NOMO-1 (cell line): Measurements from ENCODE around the gene SNX8.
A peak's percentile ranks its signal among the peaks of the same experiment; 100 is the strongest.
"Not testable (repeated sequence)": the region's sequence is repeated elsewhere in the genome, so short reads cannot be mapped to it uniquely, and the experiment has no call there.

Experiments
- DNase-seq, 2 experiments: peaks; one replicate each; lab custom pipeline; 2025; ENCODE audit not compliant: unreplicated experiment in 2 of 2; lab: John Stamatoyannopoulos, UW

SNX8 gene

GRCh38 chr7:2314209-2314955, at the start of gene SNX8:
TSS of gene SNX8 (minus strand) at chr7:2314441. CDS start at chr7:2314421, 20 bp downstream.
- peak; percentile 77 to 80 for DNase-seq

- DNase-seq: no peak
Measured at GRCh38 chr7:2362385-2363088, 48.3 kb upstream of the SNX8 start.

DNA sequence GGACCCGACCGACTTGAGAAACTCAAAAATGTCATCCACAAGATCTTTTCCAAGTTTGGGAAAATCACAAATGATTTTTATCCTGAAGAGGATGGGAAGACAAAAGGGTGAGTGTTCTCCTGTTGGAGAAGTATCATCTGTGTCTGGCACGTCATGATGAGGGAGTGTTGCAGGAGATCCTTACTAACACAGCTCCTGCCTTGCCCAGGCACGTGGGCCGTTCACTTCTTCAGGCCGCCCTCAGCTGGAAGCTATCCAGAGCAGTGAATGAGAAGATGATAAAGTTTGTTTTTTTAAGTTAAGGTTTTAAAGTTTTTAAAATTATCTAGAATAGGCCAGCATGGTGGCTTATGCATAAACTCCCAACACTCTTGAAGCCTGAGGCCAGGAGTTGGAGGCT, 46.6 kb upstream of the SNX8 start:
- no peak for DNase-seq

DNA sequence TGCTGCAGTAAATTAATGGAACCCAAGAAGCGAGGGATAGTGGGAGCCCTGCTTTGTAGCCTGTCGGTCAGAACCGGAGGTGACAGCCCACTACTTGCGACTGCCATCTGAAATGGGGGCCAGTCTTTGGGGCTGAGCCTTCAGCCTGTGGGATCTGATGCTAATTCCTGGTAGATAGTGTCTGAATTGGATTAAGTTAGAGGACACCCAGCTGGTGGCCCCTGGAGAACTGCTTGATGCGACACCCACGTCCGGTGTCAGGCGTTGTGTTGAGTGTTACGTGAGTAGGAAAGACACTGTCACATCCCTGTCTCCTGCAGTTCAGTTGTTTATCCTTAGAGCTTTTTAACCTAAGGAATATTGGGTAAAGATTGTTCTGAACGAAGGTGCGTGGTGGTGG, 45.4 kb upstream of the SNX8 start:
- DNase-seq: no peak

GRCh38 chr7:2358968-2359527, 44.8 kb upstream of the SNX8 start:
- no peak for DNase-seq

GRCh38 chr7:2357571-2357970, 43.3 kb upstream of the SNX8 start:
- DNase-seq: no peak

- no peak for DNase-seq
Measured at GRCh38 chr7:2357165-2357564, 42.9 kb upstream of the SNX8 start.

DNA sequence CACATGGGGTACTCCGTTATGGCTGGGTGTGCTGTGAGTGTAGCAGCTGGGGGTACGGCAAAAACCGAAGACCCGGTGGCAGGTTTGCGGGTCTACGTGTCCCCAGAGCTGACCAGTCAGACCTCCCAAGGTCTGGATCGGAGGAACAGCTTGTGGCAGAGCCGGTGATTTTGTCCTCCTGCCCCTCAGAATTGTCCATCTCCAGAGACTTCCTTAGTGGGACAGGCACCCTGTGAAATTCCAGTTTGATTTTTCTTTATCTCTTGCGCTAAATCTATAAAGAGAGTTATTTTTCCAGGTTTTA, 41.4 kb upstream of the SNX8 start:
- no peak for DNase-seq

- DNase-seq: no peak
Measured at GRCh38 chr7:2354939-2355704, 40.9 kb upstream of the SNX8 start.

DNA sequence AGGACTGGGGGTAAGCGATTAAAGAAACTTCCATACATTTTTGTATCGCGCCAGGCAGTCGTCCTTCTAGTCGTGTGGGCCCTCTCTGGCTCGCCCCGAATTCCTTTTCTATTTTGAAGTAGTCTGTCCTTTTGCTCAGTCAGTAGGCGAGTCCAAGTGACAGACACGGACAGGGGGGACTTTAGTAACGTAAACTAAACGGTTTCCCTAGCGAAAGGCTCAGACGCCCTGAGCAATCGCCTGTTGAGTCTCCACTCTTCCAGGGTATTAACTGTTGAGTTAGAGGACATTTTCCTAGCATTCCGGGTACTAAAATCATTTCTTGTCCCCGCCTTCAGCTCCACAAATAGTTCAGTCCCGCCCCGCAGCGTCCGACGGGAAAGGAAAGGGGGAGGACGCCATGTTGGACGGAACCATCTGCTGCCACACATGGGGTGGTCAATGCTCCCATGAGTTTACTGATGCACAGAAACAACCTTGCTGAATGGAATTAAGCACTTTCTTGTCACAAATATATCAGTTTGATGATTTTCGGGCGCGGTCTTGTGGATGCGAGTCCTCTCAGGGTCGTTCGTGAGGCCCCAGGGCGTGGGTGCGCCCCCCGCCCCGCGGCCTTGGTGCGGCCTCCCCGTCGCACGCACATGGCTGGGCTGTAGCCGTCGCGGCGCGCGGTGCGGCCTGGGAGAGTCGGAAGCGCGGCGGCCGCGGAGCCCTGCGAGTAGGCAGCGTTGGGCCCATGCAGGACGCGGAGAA, 40.1 kb upstream of the SNX8 start, which contains the start of gene EIF3B:
TSS of gene EIF3B (plus strand) at position 642 of the 753 bp plus-strand sequence. CDS start at position 737, 95 bp downstream.
- DNase-seq: peak; percentile 78 to 90

GRCh38 chr7:2353936-2354185, 39.6 kb upstream of the SNX8 start:
- peak; percentile 76 to 80 for DNase-seq

DNA sequence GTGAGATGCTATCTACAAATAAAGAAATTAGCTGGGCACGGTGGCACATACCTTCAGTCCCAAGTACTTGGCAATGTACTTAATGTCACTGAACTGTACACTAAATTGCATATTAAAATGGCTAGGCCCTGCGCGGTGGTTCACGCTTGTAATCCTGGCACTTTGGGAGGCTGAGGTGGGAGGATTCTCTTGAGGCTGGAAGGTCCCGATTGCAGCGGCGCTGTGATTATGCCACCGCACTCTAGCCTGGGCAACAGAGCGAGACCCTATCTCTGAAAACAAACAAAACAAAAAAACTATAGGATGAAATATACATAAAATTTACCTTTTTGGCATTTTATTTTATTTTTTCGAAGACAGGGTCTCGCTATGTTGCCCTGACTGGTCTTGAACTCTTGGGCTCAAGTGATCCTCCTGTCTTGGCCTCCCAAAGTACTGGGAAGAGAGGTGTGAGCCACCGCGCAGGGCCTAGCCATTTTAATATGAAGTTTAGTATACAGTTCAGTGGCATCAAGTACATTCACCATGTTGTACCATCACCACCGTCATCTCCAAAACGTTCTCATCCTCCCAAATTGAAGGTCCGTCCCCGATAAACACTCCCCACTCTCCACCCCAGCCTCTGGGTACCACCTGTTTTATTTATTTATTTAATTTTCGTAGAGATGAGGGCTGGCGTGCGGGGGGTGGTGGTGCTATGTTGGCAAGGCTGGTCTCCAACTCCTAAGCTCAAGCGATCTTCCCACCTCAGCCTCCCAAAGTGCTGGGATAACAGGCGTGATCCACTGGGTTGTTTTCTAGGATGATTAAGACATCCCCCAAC, 39.1 kb upstream of the SNX8 start:
- no peak for DNase-seq

GRCh38 chr7:2350861-2351260, 36.6 kb upstream of the SNX8 start:
- DNase-seq: no peak

GRCh38 chr7:2350055-2350454, 35.8 kb upstream of the SNX8 start:
- no peak for DNase-seq

DNA sequence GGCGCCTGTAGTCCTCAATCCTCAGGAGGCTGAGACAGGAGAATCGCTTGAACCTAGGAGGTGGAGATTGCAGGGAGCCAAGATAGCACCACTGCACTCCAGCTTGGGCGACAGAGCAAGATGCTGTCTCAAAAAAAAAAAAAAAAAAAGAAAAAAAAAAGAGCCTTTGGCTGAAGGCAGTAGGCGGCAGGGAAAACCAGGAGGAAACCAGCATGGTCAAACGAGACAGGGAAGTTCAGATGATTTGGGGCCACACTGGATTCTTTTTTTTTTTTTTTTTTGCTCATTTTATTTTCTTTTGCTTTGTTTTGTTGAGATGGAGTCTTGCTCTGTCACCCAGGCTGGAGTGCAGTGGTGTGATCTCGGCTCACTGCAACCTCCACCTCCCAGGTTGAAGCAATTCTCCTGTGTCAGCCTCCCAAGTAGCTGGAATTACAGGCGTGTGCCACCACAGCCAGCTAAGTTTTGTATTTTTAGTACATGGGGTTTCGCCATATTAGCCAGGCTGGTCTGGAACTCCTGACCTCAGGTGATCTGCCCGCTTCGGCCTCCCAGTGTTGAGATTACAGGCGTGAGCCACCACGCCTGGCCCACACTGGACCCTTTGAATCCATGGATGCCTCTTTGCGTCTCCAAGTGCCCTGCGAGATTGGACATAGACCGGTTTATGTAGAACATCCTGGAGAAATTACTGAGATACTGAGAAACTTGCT, 33.3 kb upstream of the SNX8 start:
- not testable (repeated sequence) for DNase-seq

DNA sequence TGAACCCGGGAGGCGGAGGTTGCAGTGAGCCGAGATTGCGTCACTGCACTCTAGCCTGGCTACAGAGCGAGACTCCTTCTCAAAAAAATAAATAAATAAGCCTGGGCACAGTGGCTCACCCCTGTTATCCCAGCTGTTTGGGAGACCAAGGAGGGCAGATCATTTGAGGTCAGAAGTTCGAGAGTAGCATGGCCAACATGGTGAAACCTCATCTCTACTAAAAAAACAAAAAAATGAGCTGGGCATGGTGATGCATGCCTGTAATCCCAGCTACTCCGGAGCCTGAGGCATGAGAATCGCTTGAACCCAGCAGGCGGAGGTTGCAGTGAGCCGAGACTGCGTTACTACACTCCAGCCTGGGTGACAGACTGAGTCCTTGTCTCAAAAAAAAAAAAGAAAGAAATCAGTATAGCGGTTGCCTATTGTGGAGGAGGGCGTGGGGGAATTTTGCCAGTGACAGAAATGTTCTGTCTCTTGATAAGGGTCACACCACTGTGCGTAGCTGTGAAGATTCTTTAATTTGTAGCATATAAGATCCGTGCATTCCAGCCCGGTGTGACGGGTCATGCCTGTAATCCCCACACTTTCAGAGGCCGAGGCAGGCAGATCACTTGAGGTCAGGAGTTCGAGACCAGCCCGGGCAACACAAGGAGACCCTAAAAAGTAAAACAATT, 22.5 kb upstream of the SNX8 start:
- DNase-seq: no peak

DNA sequence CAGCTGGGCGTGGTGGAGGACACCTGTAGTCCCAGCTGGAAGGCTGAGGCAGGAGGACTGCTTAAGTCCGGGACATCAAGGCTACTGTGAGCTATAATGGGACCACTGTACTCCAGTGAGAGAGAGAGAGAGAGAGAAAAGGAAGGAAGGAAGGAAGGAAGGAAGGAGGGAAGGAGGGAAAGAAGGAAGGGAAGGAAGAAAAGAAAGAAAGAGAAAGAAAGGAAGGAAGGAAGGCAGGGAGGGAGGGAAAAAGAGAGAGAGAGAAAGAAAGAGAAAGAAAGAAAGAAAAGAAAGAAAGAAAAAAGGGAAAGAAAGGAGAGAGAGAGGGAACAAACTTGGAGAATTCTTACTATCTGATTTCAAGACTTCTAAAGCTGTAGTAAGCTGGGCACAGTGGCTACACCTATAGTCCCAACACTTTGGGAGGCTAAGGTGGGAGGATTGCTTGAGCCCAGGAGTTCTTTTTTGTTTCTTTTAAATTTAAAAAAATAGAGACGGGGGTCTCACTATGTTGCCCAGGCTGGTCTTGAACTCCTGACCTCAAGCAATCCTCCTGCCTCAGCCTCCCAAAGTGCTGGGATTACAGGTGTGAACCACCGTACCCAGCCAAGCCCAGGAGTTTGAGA, 18.5 kb upstream of the SNX8 start:
- not testable (repeated sequence) for DNase-seq

- DNase-seq: no peak
Measured at GRCh38 chr7:2331707-2332106, 17.5 kb upstream of the SNX8 start.
